H1 (cell line): ENCODE data around the gene OSTF1. TPM values are rescaled to one million over a fixed set of nuclear protein-coding genes. Genes with fewer than 3 reads are reported as not detected.

Experiments used
- CTCF ChIA-PET: fragments of 300-600 bp; sonication (Branson Sonifier 250); formaldehyde crosslinking; loops from one replicate; lab custom pipeline; 2021; ENCODE audit not compliant: partially characterized antibody; lab: Charles Lee
- POLR2A ChIA-PET: fragments of 300-600 bp; sonication (Branson Sonifier 250); formaldehyde crosslinking; loops from one replicate; lab custom pipeline; 2021; ENCODE audit warnings: inconsistent platforms; ENCODE audit not compliant: partially characterized antibody; lab: Charles Lee
- DNase-seq, 2 experiments: peaks; one replicate each; pipeline versions ENCODE4 v3.0.0 to v3.0.0-alpha.2; 2010 to 2022; ENCODE audit warnings: low spot score in 2 of 2, low read depth in 1 of 2, mixed read lengths in 1 of 2
- FAIRE-seq: peaks from 2 replicates; lab custom pipeline; 2011; peaks lifted over from hg19 to GRCh38; lab: Jason Lieb, UNC
- H2AFZ ChIP-seq: 2 replicates; pipeline ENCODE4 v1.8.1; 2012; ENCODE audit warnings: low read length, inconsistent platforms
- H2AK5ac ChIP-seq: 2 replicates; pipeline ENCODE4 v1.6.1; 2013; ENCODE audit warnings: low read depth, low read length
- H2BK120ac ChIP-seq: replicated peaks from 2 replicates; pipeline ENCODE3; 2013; ENCODE audit warnings: low read depth, low read length, inconsistent platforms
- H2BK12ac ChIP-seq: 2 replicates; pipeline ENCODE4 v1.6.1; 2013; ENCODE audit warnings: low read depth, low read length
- H2BK15ac ChIP-seq: 2 replicates; pipeline ENCODE4 v1.6.1; 2013; ENCODE audit warnings: low read length
- H2BK20ac ChIP-seq: 2 replicates; pipeline ENCODE4 v1.6.1; 2013; ENCODE audit warnings: low read length
- H2BK5ac ChIP-seq: 2 replicates; pipeline ENCODE4 v1.6.1; 2013; ENCODE audit warnings: low read depth, low read length
- H3K14ac ChIP-seq: 2 replicates; pipeline ENCODE4 v1.6.1; 2013; ENCODE audit warnings: inconsistent platforms; ENCODE audit not compliant: insufficient read length
- H3K18ac ChIP-seq: 2 replicates; pipeline ENCODE4 v1.6.1; 2013; ENCODE audit warnings: low read length; ENCODE audit errors: extremely low read depth
- H3K23ac ChIP-seq: 2 replicates; pipeline ENCODE4 v1.6.1; 2013; ENCODE audit warnings: inconsistent platforms; ENCODE audit not compliant: insufficient read length
- H3K23me2 ChIP-seq: 2 replicates; pipeline ENCODE4 v1.6.1; 2013; ENCODE audit warnings: low read depth, low read length
- H3K27ac ChIP-seq: 2 replicates; pipeline ENCODE4 v1.6.1; 2011; ENCODE audit warnings: low read depth, low read length, inconsistent platforms
- H3K27me3 ChIP-seq, 4 experiments: replicated peaks in 1 of 4; 1 replicate in 1 of 4; 2 replicates in 3 of 4; pipeline versions ENCODE4 v1.6.1 to v1.8.1; 2011 to 2013; ENCODE audit warnings: low read length in 3 of 4, mild to moderate bottlenecking in 3 of 4, inconsistent platforms in 2 of 4, mixed read lengths in 2 of 4, moderate library complexity in 1 of 4; ENCODE audit not compliant: control insufficient read depth in 3 of 4, insufficient read depth in 3 of 4; ENCODE audit errors: extremely low read depth in 1 of 4
- H3K36me3 ChIP-seq, 4 experiments: 2 replicates each; pipeline versions ENCODE4 v1.6.1 to v1.8.1; 2011 to 2013; ENCODE audit warnings: mild to moderate bottlenecking in 4 of 4, low read length in 3 of 4, moderate library complexity in 2 of 4, control low read depth in 1 of 4, inconsistent platforms in 1 of 4; ENCODE audit not compliant: insufficient read depth in 4 of 4, control insufficient read depth in 2 of 4
- H3K4ac ChIP-seq: replicated peaks from 2 replicates; pipeline ENCODE3; 2013; ENCODE audit warnings: low read length, low read depth, mixed read lengths, inconsistent platforms; ENCODE audit not compliant: insufficient read length
- H3K4me1 ChIP-seq, 4 experiments: replicated peaks in 1 of 4; 1 replicate in 1 of 4; 2 replicates in 3 of 4; pipeline versions ENCODE4 v1.6.1 to v1.8.1; 2011 to 2013; ENCODE audit warnings: low read length in 3 of 4, inconsistent platforms in 2 of 4, mixed read lengths in 1 of 4; ENCODE audit not compliant: insufficient read depth in 4 of 4, control insufficient read depth in 3 of 4
- H3K4me2 ChIP-seq, 2 experiments: 2 replicates each; pipeline versions ENCODE4 v1.6.1 to v1.8.1; 2011 to 2013; ENCODE audit warnings: low read depth in 2 of 2, low read length in 2 of 2, control low read depth in 1 of 2, inconsistent platforms in 1 of 2, mild to moderate bottlenecking in 1 of 2; ENCODE audit not compliant: insufficient read depth in 1 of 2
- H3K4me3 ChIP-seq, 4 experiments: fragments of 200-600, 300-600 bp in 1 of 4; sonication (generic), shearing (Covaris generic), sonication (Bioruptor Twin) in 1 of 4; 2 replicates each; pipeline versions ENCODE4 v1.5.1 to v1.8.1; 2011 to 2016; ENCODE audit warnings: low read length in 4 of 4, low read depth in 3 of 4, control low read depth in 2 of 4, inconsistent platforms in 2 of 4, mild to moderate bottlenecking in 2 of 4, mixed read lengths in 1 of 4, moderate library complexity in 1 of 4; ENCODE audit not compliant: insufficient read depth in 2 of 4; ENCODE audit errors: extremely low read depth in 1 of 4
- H3K56ac ChIP-seq: replicated peaks from 2 replicates; pipeline ENCODE3; 2013; ENCODE audit warnings: low read depth, mild to moderate bottlenecking, mixed read lengths, low read length, inconsistent platforms; ENCODE audit not compliant: insufficient read length
- H3K79me1 ChIP-seq: 2 replicates; pipeline ENCODE4 v1.6.1; 2013; ENCODE audit warnings: low read depth, low read length, control low read depth
- H3K79me2 ChIP-seq, 2 experiments: 2 replicates each; pipeline versions ENCODE4 v1.6.1 to v1.8.1; 2012 to 2013; ENCODE audit warnings: low read length in 2 of 2, mild to moderate bottlenecking in 2 of 2, inconsistent platforms in 1 of 2; ENCODE audit not compliant: insufficient read depth in 2 of 2, control insufficient read depth in 1 of 2
- H3K9ac ChIP-seq, 4 experiments: replicated peaks in 1 of 4; 1 replicate in 1 of 4; 2 replicates in 3 of 4; pipeline versions ENCODE4 v1.6.1 to v1.8.1; 2011 to 2013; ENCODE audit warnings: low read depth in 3 of 4, low read length in 3 of 4, control low read depth in 2 of 4, mild to moderate bottlenecking in 2 of 4, moderate library complexity in 2 of 4, inconsistent platforms in 1 of 4; ENCODE audit errors: extremely low read depth in 1 of 4
- H3K9me3 ChIP-seq, 2 experiments: 2 replicates each; pipeline versions ENCODE4 v1.6.1 to v1.8.1; 2012 to 2013; ENCODE audit warnings: mild to moderate bottlenecking in 2 of 2, moderate library complexity in 2 of 2, control low read depth in 1 of 2, inconsistent platforms in 1 of 2, low read depth in 1 of 2, low read length in 1 of 2, mixed read lengths in 1 of 2; ENCODE audit not compliant: insufficient read depth in 2 of 2
- H4K20me1 ChIP-seq, 2 experiments: replicated peaks in 1 of 2; 2 replicates each; pipeline versions ENCODE3 to v1.8.1; 2011 to 2013; ENCODE audit warnings: inconsistent platforms in 2 of 2, low read length in 2 of 2, mild to moderate bottlenecking in 1 of 2; ENCODE audit not compliant: insufficient read depth in 2 of 2, control insufficient read depth in 1 of 2
- H4K5ac ChIP-seq: 2 replicates; pipeline ENCODE4 v1.6.1; 2013; ENCODE audit warnings: low read length, low read depth, mixed read lengths, inconsistent platforms; ENCODE audit not compliant: insufficient read length
- H4K8ac ChIP-seq: 2 replicates; pipeline ENCODE4 v1.8.0; 2013; ENCODE audit warnings: mild to moderate bottlenecking, moderate library complexity, low read length, inconsistent platforms; ENCODE audit not compliant: insufficient read depth; ENCODE audit errors: extremely low read depth
- H4K91ac ChIP-seq: replicated peaks from 2 replicates; pipeline ENCODE3; 2013; ENCODE audit warnings: low read length, mixed read lengths, inconsistent platforms; ENCODE audit not compliant: insufficient read length
- CHD2 ChIP-seq: IDR thresholded peaks from 2 replicates; pipeline ENCODE4 v1.6.1; 2012; ENCODE audit warnings: low read length, improper control_type of control experiment
- WGBS, 2 experiments: shearing (Covaris generic) in 1 of 2; methylation state at CpG; one replicate each; pipeline versions ENCODE4 v1.1.6 to v1.1.7; 2013 to 2015; ENCODE audit warnings: low lambda C conversion rate in 2 of 2, mixed read lengths in 2 of 2, inconsistent platforms in 1 of 2, low coverage in 1 of 2, missing lambda C conversion rate in 1 of 2; ENCODE audit not compliant: insufficient replicate concordance in 2 of 2, insufficient coverage in 1 of 2, insufficient read length in 1 of 2; ENCODE audit errors: extremely low coverage in 1 of 2, missing lambda C conversion rate in 1 of 2; 5-methylcytosine and 5-hydroxymethylcytosine counted together
- polyA plus RNA-seq, 7 experiments: library from polyadenylated mRNA; depleted of rRNA in 3 of 7; stranded (reverse) in 5 of 7; unstranded in 2 of 7; fragments of >200 nt in 5 of 7; fragments of 200-250 nt in 2 of 7; gene quantifications; 1 replicate in 5 of 7; 2 replicates in 1 of 7; 4 replicates in 1 of 7; pipeline versions ENCODE4 v1.2.1 to v1.2.3, GENCODE V29; 2011 to 2013; ENCODE audit warnings: missing spikeins in 2 of 7, mixed read lengths in 2 of 7
- total RNA-seq: library from RNA; stranded (reverse); fragmentation: NEBNext Ultra II Directional; extraction: Animal tissue kit (Norgen Biotek cat#: 25700); gene quantifications from 2 replicates; pipeline ENCODE4 v1.2.1, GENCODE V29; 2021

OSTF1 gene
- total and polyA plus RNA-seq, 2 of the 8 experiments (the other 6 are each of a cell fraction or from before 2014, with no cell fraction given) = 5.0 to 18.9 TPM

GRCh38 chr9:75167281-75167680, 79.0 kb downstream of the OSTF1 start:
- POLR2A ChIA-PET = no interaction called here
- no peak for FAIRE-seq
- H4K91ac ChIP-seq = no peak overlapping the region

More at GRCh38 chr9:75167281-75167680, 79.0 kb downstream of the OSTF1 start:
- Histone ChIP-seq H3K23ac (no peak overlapping the region), H3K23me2 (no peaks in the 10 kb centered on the region), H3K4ac (no peak overlapping the region), H2AK5ac (no peak overlapping the region), H2BK12ac (no peak overlapping the region), H2BK5ac (no peak overlapping the region), H3K9ac (no peak overlapping the region), H3K27ac (no peak overlapping the region), H2BK15ac (no peak overlapping the region), H4K8ac (no peak overlapping the region), H3K9me3 (peaks cover 4 to 5% of the 10 kb centered on the region in 2 experiments; a peak in 3 of 4 replicates)
- DNase-seq = no peak
- no peak for TF ChIP-seq CHD2
- TF ChIP-seq, all 59 proteins: peak for 0
- H2BK20ac ChIP-seq = no peak overlapping the region
- no peak overlapping the region for H3K18ac ChIP-seq
- no peak overlapping the region for H2BK120ac ChIP-seq
- no peak overlapping the region for H3K14ac ChIP-seq
- H3K27me3 ChIP-seq = no peaks in the 10 kb centered on the region
- H4K5ac ChIP-seq = no peak overlapping the region
- H3K4me1 ChIP-seq = peaks cover 0 to 2% (median 0%) of the 10 kb centered on the region in 4 experiments; a peak in 1 of 7 replicates
- no peaks in the 10 kb centered on the region for H4K20me1 ChIP-seq
- 100% methylated on average over 1 of the region's 1 CpG; no CpG with 5 or more reads in 1 of the 2 experiments for WGBS, 2 experiments
- H3K79me2 ChIP-seq = no peaks in the 10 kb centered on the region
- H3K56ac ChIP-seq = no peak overlapping the region
- H3K4me2 ChIP-seq = no peak overlapping the region
- no peaks in the 10 kb centered on the region for H3K36me3 ChIP-seq
- H3K79me1 ChIP-seq = no peaks in the 10 kb centered on the region
- no peak overlapping the region for H2AFZ ChIP-seq
- CTCF ChIA-PET = no interaction called here
- no peak overlapping the region for H3K4me3 ChIP-seq
